MM.1S (cell line): ENCODE measurements around the gene TMEM161B.

Experiments
- DNase-seq: peaks from one replicate; pipeline ENCODE4 v3.0.0-alpha.2; 2015
- H2AFZ ChIP-seq: fragments of 300-600 bp; sonication (generic); 2 replicates; pipeline ENCODE4 v1.6.0; 2016; ENCODE audit warnings: antibody characterized with exemption, low read length
- H3F3A ChIP-seq: fragments of 300-600 bp; sonication (generic); 2 replicates; pipeline ENCODE4 v1.6.1; 2016; ENCODE audit warnings: mild to moderate bottlenecking, antibody characterized with exemption, low read length, moderate library complexity, mixed read lengths; ENCODE audit not compliant: insufficient read depth
- H3K27ac ChIP-seq: fragments of 300-600 bp; sonication (generic); 2 replicates; pipeline ENCODE4 v1.5.1; 2016; ENCODE audit warnings: mild to moderate bottlenecking, low read length
- H3K27me3 ChIP-seq: fragments of 300-600 bp; sonication (generic); replicated peaks from 2 replicates; pipeline ENCODE4 v1.6.0; 2016; ENCODE audit warnings: low read length; ENCODE audit not compliant: insufficient read depth
- H3K36me3 ChIP-seq: fragments of 300-600 bp; sonication (generic); replicated peaks from 2 replicates; pipeline ENCODE4 v1.6.1; 2016; ENCODE audit warnings: mild to moderate bottlenecking, low read length, mixed read lengths; ENCODE audit not compliant: insufficient read depth
- H3K4me1 ChIP-seq: fragments of 300-600 bp; sonication (generic); 2 replicates; pipeline ENCODE4 v1.6.1; 2016; ENCODE audit warnings: low read length, mixed read lengths
- H3K4me2 ChIP-seq: fragments of 300-600 bp; sonication (generic); 2 replicates; pipeline ENCODE4 v1.6.0; 2016; ENCODE audit warnings: low read depth, low read length
- H3K4me3 ChIP-seq: fragments of 300-600 bp; sonication (generic); 2 replicates; pipeline ENCODE4 v1.5.1; 2016; ENCODE audit warnings: low read length, mixed read lengths
- H3K79me2 ChIP-seq: fragments of 300-600 bp; sonication (generic); 2 replicates; pipeline ENCODE4 v1.6.1; 2016; ENCODE audit warnings: mixed run types, low read length, mixed read lengths
- H3K9ac ChIP-seq: fragments of 300-600 bp; sonication (generic); 2 replicates; pipeline ENCODE4 v1.6.1; 2016; ENCODE audit warnings: low read length, mixed read lengths
- H3K9me2 ChIP-seq: fragments of 300-600 bp; sonication (generic); replicated peaks from 2 replicates; pipeline ENCODE4 v1.6.1; 2016; ENCODE audit warnings: mild to moderate bottlenecking, low read length, mixed read lengths; ENCODE audit not compliant: insufficient read depth
- H3K9me3 ChIP-seq: fragments of 300-600 bp; sonication (generic); replicated peaks from 2 replicates; pipeline ENCODE4 v1.6.1; 2016; ENCODE audit warnings: mild to moderate bottlenecking, low read length, mixed read lengths; ENCODE audit not compliant: insufficient read depth
- H4K20me1 ChIP-seq: fragments of 300-600 bp; sonication (generic); 2 replicates; pipeline ENCODE4 v1.6.1; 2016; ENCODE audit warnings: mild to moderate bottlenecking, low read length, moderate library complexity, mixed read lengths; ENCODE audit not compliant: insufficient read depth
- EZH2 ChIP-seq: fragments of 300-600 bp; sonication (generic); optimal IDR thresholded peaks from 2 replicates; pipeline ENCODE3; 2017; ENCODE audit warnings: low read depth, mild to moderate bottlenecking, antibody characterized with exemption, low read length, mixed read lengths
- EZH2phosphoT487 ChIP-seq: fragments of 300-600 bp; sonication (generic); IDR thresholded peaks from 2 replicates; pipeline ENCODE4 v1.6.1; 2018; ENCODE audit warnings: antibody characterized with exemption, low read length
- TF ChIP-seq, protein P1 (sequence below): fragments of 300-600 bp; sonication (generic); IDR thresholded peaks from 2 replicates; pipeline ENCODE4 v1.5.1; 2016; ENCODE audit warnings: antibody characterized with exemption, low read length, mixed read lengths

The TMEM161B gene

DNA sequence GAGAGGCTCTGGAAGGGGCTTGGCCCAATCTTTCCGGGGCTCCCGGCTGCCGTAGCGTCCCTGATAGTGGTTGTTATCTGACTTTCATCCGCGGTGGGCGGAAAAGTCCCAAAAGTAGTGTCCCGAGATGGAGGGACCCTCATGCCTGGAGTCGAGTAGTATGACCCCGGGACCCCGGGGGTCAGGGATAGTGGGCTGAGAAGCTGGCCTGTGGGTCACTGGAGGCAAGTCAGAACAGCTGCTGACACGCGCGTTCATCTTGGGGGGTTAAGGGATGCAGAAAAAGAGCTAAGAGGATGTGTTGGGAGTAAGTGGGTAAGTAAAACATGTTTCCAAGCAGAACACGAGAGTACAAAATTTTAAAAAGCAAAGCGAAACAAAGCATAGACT, 123.4 kb downstream of the TMEM161B start:
- Histone ChIP-seq H3K36me3 (no peaks in the 10 kb centered on the region), H3K9me2 (no peaks in the 10 kb centered on the region), H3K4me1 (no peaks in the 10 kb centered on the region), H3K4me2 (peak overlapping the region; percentile 25; the same call in 1 of the 2 replicates), H3K27ac (no peak overlapping the region), H3K79me2 (no peaks in the 10 kb centered on the region), H2AFZ (no peak overlapping the region; the same call in 1 of the 2 replicates), H3K4me3 (no peak overlapping the region), H3K9me3 (no peaks in the 10 kb centered on the region), H4K20me1 (no peaks in the 10 kb centered on the region), H3K27me3 (no peaks in the 10 kb centered on the region), H3K9ac (no peak overlapping the region), H3F3A (peaks cover 6% of the 10 kb centered on the region; the same call in 1 of the 2 replicates)
- TF ChIP-seq, protein P1, sequence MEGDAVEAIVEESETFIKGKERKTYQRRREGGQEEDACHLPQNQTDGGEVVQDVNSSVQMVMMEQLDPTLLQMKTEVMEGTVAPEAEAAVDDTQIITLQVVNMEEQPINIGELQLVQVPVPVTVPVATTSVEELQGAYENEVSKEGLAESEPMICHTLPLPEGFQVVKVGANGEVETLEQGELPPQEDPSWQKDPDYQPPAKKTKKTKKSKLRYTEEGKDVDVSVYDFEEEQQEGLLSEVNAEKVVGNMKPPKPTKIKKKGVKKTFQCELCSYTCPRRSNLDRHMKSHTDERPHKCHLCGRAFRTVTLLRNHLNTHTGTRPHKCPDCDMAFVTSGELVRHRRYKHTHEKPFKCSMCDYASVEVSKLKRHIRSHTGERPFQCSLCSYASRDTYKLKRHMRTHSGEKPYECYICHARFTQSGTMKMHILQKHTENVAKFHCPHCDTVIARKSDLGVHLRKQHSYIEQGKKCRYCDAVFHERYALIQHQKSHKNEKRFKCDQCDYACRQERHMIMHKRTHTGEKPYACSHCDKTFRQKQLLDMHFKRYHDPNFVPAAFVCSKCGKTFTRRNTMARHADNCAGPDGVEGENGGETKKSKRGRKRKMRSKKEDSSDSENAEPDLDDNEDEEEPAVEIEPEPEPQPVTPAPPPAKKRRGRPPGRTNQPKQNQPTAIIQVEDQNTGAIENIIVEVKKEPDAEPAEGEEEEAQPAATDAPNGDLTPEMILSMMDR: no peak
- TF ChIP-seq EZH2 (no peak), EZH2phosphoT487 (no peak)
- DNase-seq: no peak
